ENCODE data around the gene CERS6. TPM values are rescaled to one million over a fixed set of nuclear protein-coding genes. Genes with fewer than 3 reads are reported as not detected.
A peak's percentile ranks its signal among the peaks of the same experiment; 100 is the strongest.

Gene CERS6
- total and polyA plus RNA-seq, 10 of the 15 experiments (the other 5 are each of a cell fraction or from before 2014, with no cell fraction given): 1.3 to 20.4 (median 14.1) TPM

- TF ChIP-seq, protein P1, sequence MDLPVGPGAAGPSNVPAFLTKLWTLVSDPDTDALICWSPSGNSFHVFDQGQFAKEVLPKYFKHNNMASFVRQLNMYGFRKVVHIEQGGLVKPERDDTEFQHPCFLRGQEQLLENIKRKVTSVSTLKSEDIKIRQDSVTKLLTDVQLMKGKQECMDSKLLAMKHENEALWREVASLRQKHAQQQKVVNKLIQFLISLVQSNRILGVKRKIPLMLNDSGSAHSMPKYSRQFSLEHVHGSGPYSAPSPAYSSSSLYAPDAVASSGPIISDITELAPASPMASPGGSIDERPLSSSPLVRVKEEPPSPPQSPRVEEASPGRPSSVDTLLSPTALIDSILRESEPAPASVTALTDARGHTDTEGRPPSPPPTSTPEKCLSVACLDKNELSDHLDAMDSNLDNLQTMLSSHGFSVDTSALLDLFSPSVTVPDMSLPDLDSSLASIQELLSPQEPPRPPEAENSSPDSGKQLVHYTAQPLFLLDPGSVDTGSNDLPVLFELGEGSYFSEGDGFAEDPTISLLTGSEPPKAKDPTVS (IDR thresholded peaks at IDR 0.05; ENCODE audit: low read depth, low read length): no peak
- TF ChIP-seq ZZZ3 (IDR thresholded peaks at IDR 0.05; ENCODE audit: control insufficient read depth, insufficient read length, low read depth): no peak
- no peak for TF ChIP-seq CUX1 (IDR thresholded peaks at IDR 0.05; ENCODE audit: insufficient replicate concordance, low read depth, low read length)
- TF ChIP-seq SIN3A (IDR thresholded peaks at IDR 0.05; ENCODE audit: low read depth, low read length): 0 out of 2 replicates have a peak, but pooled peaks have one; percentile 14
- TF ChIP-seq POLR2A (IDR thresholded peaks at IDR 0.05; ENCODE audit: low read depth, low read length): peak; percentile 42
- peak; percentile 76 for TF ChIP-seq JUNB (IDR thresholded peaks at IDR 0.05)
- 0 out of 2 replicates have a peak, but pooled peaks have one; percentile 20 for TF ChIP-seq HDGF (IDR thresholded peaks at IDR 0.05)
- TF ChIP-seq POLR2AphosphoS5 (IDR thresholded peaks at IDR 0.05; ENCODE audit: low read length): peak; percentile 77
- TF ChIP-seq, protein P2, sequence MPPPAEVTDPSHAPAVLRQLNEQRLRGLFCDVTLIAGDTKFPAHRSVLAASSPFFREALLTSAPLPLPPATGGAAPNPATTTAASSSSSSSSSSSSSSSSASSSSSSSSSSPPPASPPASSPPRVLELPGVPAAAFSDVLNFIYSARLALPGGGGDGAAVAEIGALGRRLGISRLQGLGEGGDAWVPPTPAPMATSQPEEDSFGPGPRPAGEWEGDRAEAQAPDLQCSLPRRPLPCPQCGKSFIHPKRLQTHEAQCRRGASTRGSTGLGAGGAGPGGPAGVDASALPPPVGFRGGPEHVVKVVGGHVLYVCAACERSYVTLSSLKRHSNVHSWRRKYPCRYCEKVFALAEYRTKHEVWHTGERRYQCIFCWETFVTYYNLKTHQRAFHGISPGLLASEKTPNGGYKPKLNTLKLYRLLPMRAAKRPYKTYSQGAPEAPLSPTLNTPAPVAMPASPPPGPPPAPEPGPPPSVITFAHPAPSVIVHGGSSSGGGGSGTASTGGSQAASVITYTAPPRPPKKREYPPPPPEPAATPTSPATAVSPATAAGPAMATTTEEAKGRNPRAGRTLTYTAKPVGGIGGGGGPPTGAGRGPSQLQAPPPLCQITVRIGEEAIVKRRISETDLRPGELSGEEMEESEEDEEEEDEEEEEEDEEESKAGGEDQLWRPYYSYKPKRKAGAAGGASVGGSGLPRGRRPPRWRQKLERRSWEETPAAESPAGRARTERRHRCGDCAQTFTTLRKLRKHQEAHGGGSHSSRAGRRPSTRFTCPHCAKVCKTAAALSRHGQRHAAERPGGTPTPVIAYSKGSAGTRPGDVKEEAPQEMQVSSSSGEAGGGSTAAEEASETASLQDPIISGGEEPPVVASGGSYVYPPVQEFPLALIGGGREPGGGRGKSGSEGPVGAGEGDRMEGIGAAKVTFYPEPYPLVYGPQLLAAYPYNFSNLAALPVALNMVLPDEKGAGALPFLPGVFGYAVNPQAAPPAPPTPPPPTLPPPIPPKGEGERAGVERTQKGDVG (CRISPR knock-in tag; IDR thresholded peaks at IDR 0.05): no peak
- TF ChIP-seq ZSCAN29 (IDR thresholded peaks at IDR 0.05): no peak
- peak; percentile 53 for TF ChIP-seq CREB1 (IDR thresholded peaks at IDR 0.05; ENCODE audit: low read depth)
- TF ChIP-seq, protein P3, sequence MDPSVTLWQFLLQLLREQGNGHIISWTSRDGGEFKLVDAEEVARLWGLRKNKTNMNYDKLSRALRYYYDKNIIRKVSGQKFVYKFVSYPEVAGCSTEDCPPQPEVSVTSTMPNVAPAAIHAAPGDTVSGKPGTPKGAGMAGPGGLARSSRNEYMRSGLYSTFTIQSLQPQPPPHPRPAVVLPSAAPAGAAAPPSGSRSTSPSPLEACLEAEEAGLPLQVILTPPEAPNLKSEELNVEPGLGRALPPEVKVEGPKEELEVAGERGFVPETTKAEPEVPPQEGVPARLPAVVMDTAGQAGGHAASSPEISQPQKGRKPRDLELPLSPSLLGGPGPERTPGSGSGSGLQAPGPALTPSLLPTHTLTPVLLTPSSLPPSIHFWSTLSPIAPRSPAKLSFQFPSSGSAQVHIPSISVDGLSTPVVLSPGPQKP (IDR thresholded peaks at IDR 0.05; ENCODE audit: low read depth, low read length): no peak
- peak; percentile 41; the same call in 1 of the 2 replicates for TF ChIP-seq ZNF217 (IDR thresholded peaks at IDR 0.05)
- TF ChIP-seq PKNOX1 (IDR thresholded peaks at IDR 0.05): 0 out of 2 replicates have a peak, but pooled peaks have one; percentile 5
- peak; percentile 94 for TF ChIP-seq BCL11A (IDR thresholded peaks at IDR 0.05; ENCODE audit: low read depth, low read length)
- peak; percentile 90 for TF ChIP-seq NFIC (IDR thresholded peaks at IDR 0.05; ENCODE audit: low read depth, low read length)
- peak; percentile 61; the same call in 1 of the 2 replicates for TF ChIP-seq DPF2 (IDR thresholded peaks at IDR 0.05)
These were observed 34.2 kb downstream of the CERS6 start (continued) for GRCh38 chr2:168490015-168490874.

All from GM12878 (cell line).